Neural progenitor cell (in vitro differentiated cells): ENCODE measurements around the gene FAM153A.
"Not testable (repeated sequence)": the region's sequence is repeated elsewhere in the genome, so short reads cannot be mapped to it uniquely, and the experiment has no call there.

ENCODE experiments used
- EZH2 ChIP-seq: fragments of 200-600 bp; sonication (generic); IDR thresholded peaks from 2 replicates; pipeline ENCODE4 v1.6.1; 2017; ENCODE audit warnings: antibody characterized with exemption, mild to moderate bottlenecking, moderate library complexity
- TF ChIP-seq, protein P1 (sequence below): fragments of 200-600 bp; sonication (generic); IDR thresholded peaks from 2 replicates; pipeline ENCODE4 v1.5.1; 2017; ENCODE audit warnings: antibody characterized with exemption, mild to moderate bottlenecking

GRCh38 chr5:177763737-177764508 is 18.8 kb downstream of the FAM153A start:
- TF ChIP-seq, protein P1, sequence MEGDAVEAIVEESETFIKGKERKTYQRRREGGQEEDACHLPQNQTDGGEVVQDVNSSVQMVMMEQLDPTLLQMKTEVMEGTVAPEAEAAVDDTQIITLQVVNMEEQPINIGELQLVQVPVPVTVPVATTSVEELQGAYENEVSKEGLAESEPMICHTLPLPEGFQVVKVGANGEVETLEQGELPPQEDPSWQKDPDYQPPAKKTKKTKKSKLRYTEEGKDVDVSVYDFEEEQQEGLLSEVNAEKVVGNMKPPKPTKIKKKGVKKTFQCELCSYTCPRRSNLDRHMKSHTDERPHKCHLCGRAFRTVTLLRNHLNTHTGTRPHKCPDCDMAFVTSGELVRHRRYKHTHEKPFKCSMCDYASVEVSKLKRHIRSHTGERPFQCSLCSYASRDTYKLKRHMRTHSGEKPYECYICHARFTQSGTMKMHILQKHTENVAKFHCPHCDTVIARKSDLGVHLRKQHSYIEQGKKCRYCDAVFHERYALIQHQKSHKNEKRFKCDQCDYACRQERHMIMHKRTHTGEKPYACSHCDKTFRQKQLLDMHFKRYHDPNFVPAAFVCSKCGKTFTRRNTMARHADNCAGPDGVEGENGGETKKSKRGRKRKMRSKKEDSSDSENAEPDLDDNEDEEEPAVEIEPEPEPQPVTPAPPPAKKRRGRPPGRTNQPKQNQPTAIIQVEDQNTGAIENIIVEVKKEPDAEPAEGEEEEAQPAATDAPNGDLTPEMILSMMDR: not testable (repeated sequence)
- not testable (repeated sequence) for TF ChIP-seq EZH2
